ENCODE measurements around the gene MICU2. TPM values are rescaled to one million over a fixed set of nuclear protein-coding genes. Genes with fewer than 3 reads are reported as not detected.

Gene MICU2
- total RNA-seq, 2 donors from 2014 or later = 53.7 to 73.6 TPM

GRCh38 chr13:21546372-21546771, 57.6 kb downstream of the MICU2 start:
- Histone ChIP-seq H3K36me3 (no peaks in the 10 kb centered on the region), H3K27ac (no peak overlapping the region), H3K27me3 (no peaks in the 10 kb centered on the region), H3K4me3 (no peak overlapping the region), H3K4me1 (peaks cover 0 to 8% of the 10 kb centered on the region in 2 donors), H3K9me3 (no peaks in the 10 kb centered on the region)
- no peak for TF ChIP-seq CTCF (IDR thresholded peaks at IDR 0.05)
- no peak for DNase-seq (ENCODE audit: low spot score)

- no peak for DNase-seq (ENCODE audit: low spot score)
- no peak for TF ChIP-seq CTCF (IDR thresholded peaks at IDR 0.05)
- H3K27me3 ChIP-seq = no peaks in the 10 kb centered on the region
- H3K4me3 ChIP-seq = no peak overlapping the region
- no peaks in the 10 kb centered on the region for H3K9me3 ChIP-seq
- peaks cover 0 to 8% of the 10 kb centered on the region in 2 donors for H3K4me1 ChIP-seq
- H3K27ac ChIP-seq = no peak overlapping the region
- no peaks in the 10 kb centered on the region for H3K36me3 ChIP-seq
These were observed 59.5 kb downstream of the MICU2 start for GRCh38 chr13:21544515-21544914.

GRCh38 chr13:21542563-21542962, 61.4 kb downstream of the MICU2 start:
- no peak for TF ChIP-seq CTCF (IDR thresholded peaks at IDR 0.05)
- H3K36me3 ChIP-seq = no peaks in the 10 kb centered on the region
- H3K27ac ChIP-seq = no peak overlapping the region
- H3K4me3 ChIP-seq = no peak overlapping the region
- H3K27me3 ChIP-seq = no peaks in the 10 kb centered on the region
- no peak for DNase-seq (ENCODE audit: low spot score)
- peaks cover 0 to 8% of the 10 kb centered on the region in 2 donors for H3K4me1 ChIP-seq
- no peaks in the 10 kb centered on the region for H3K9me3 ChIP-seq

GRCh38 chr13:21541980-21542379, 62.0 kb downstream of the MICU2 start:
- DNase-seq (ENCODE audit: low spot score) = no peak
- Histone ChIP-seq H3K4me1 (peaks cover 0 to 8% of the 10 kb centered on the region in 2 donors), H3K36me3 (no peaks in the 10 kb centered on the region), H3K27ac (peak overlapping the region in 1 of 2 donors; percentile 21), H3K9me3 (no peaks in the 10 kb centered on the region), H3K4me3 (no peak overlapping the region), H3K27me3 (no peaks in the 10 kb centered on the region)
- TF ChIP-seq CTCF (IDR thresholded peaks at IDR 0.05) = no peak

- H3K36me3 ChIP-seq = no peaks in the 10 kb centered on the region
- no peak overlapping the region for H3K4me3 ChIP-seq
- H3K9me3 ChIP-seq = no peaks in the 10 kb centered on the region
- no peak for DNase-seq (ENCODE audit: low spot score)
- H3K4me1 ChIP-seq = peaks cover 0 to 8% of the 10 kb centered on the region in 2 donors
- no peak for TF ChIP-seq CTCF (IDR thresholded peaks at IDR 0.05)
- H3K27me3 ChIP-seq = no peaks in the 10 kb centered on the region
- peak overlapping the region in 1 of 2 donors; percentile 21 for H3K27ac ChIP-seq
These were observed 62.7 kb downstream of the MICU2 start for GRCh38 chr13:21541271-21541670.

- Histone ChIP-seq H3K4me3 (no peak overlapping the region), H3K4me1 (peaks cover 0 to 8% of the 10 kb centered on the region in 2 donors), H3K27ac (peak overlapping the region in 1 of 2 donors; percentile 58), H3K9me3 (no peaks in the 10 kb centered on the region), H3K27me3 (no peaks in the 10 kb centered on the region), H3K36me3 (no peaks in the 10 kb centered on the region)
- TF ChIP-seq CTCF (IDR thresholded peaks at IDR 0.05) = no peak
- no peak for DNase-seq (ENCODE audit: low spot score)
These were observed 64.3 kb downstream of the MICU2 start for GRCh38 chr13:21539687-21540086.
